RWPE1 (cell line): ENCODE data around the gene CACNA2D2.

ENCODE experiments used
- CTCF ChIA-PET: fragments of 350-600 bp; sonication (Branson Sonifier 250); formaldehyde crosslinking; extraction: SDS; loops from one replicate; lab custom pipeline; 2021; lab: Yijun Ruan, JAX
- POLR2A ChIA-PET: fragments of 400-600 bp; formaldehyde crosslinking; extraction: SDS; loops from one replicate; lab custom pipeline; 2020; ENCODE audit warnings: antibody characterized with exemption; ENCODE audit not compliant: low non-redundant PET; lab: Yijun Ruan, JAX
- DNase-seq: peaks from one replicate; pipeline ENCODE4 v3.0.0; 2012; ENCODE audit warnings: low spot score
- H3K27ac ChIP-seq: fragments of 450-650 bp; 2 replicates; pipeline ENCODE4 v1.5.1; 2017
- CTCF ChIP-seq: fragments of 450-650 bp; conservative IDR thresholded peaks from 2 replicates; pipeline ENCODE4 v1.5.1; 2017; ENCODE audit warnings: low read depth, mild to moderate bottlenecking

CACNA2D2 gene

GRCh38 chr3:50352781-50353180 is 150.7 kb downstream of the CACNA2D2 start:
- DNase-seq, result no peak
- CTCF ChIA-PET, result interaction anchor here (0.6 to 0.9 kb wide), 4 partner anchors 9 to 191 kb away, joined by 3 to 4 read pairs (median 3); no protein-coding TSS in a partner anchor
- TF ChIP-seq CTCF, result no peak; the same call in 1 of the 2 replicates
- H3K27ac ChIP-seq, result peak overlapping the region; percentile 95
- POLR2A ChIA-PET, result interaction anchor here (0.8 kb wide), 1 partner anchor 15 kb away, joined by 4 read pairs; no protein-coding TSS in a partner anchor

GRCh38 chr3:50351323-50351697 is 152.1 kb downstream of the CACNA2D2 start:
- peak overlapping the region; percentile 95 for H3K27ac ChIP-seq
- ChIA-PET CTCF (interaction anchor here (0.9 kb wide), 1 partner anchor 191 kb away, joined by 3 read pairs; no protein-coding TSS in a partner anchor), POLR2A (no interaction called here)
- TF ChIP-seq CTCF, result no peak
- no peak for DNase-seq

- peak within 1 kb of the TSS; percentile 95 for H3K27ac ChIP-seq
- peak; percentile 81 for DNase-seq
- no peak for TF ChIP-seq CTCF
- ChIA-PET CTCF (interaction anchor here (0.6 to 0.9 kb wide), 3 partner anchors 26 to 200 kb away, joined by 3 read pairs; no protein-coding TSS in a partner anchor), POLR2A (interaction anchor here (0.9 kb wide), 1 partner anchor 10 kb away, joined by 3 read pairs; the partner anchor contains the start of gene RASSF1)
These were observed 152.7 kb downstream of the CACNA2D2 start, which contains the start of the genes CYB561D2 and NPRL2 for GRCh38 chr3:50350527-50351322. Gene CYB561D2 (plus strand): TSS chr3:50350862. CDS start chr3:50351434, 572 bp downstream. Gene NPRL2 (minus strand): TSS chr3:50350775. CDS start chr3:50350652, 123 bp downstream.

- ChIA-PET POLR2A (interaction anchor here (0.6 to 0.9 kb wide), 2 partner anchors 10 to 147 kb away, joined by 3 to 5 read pairs; partner anchors contain the start of gene RASSF1), CTCF (interaction anchor here (0.6 kb wide), 1 partner anchor 25 kb away, joined by 3 read pairs; no protein-coding TSS in a partner anchor)
- TF ChIP-seq CTCF, result no peak
- peak overlapping the region; percentile 95 for H3K27ac ChIP-seq
- DNase-seq, result no peak
These were observed 153.3 kb downstream of the CACNA2D2 start for GRCh38 chr3:50350213-50350526.

GRCh38 chr3:50347187-50347813 is 156.1 kb downstream of the CACNA2D2 start:
- H3K27ac ChIP-seq, result peak overlapping the region; percentile 95
- ChIA-PET POLR2A (no interaction called here), CTCF (interaction anchor here (0.6 to 1.3 kb wide), 5 partner anchors 74 to 1108 kb away, joined by 3 to 4 read pairs (median 3); no protein-coding TSS in a partner anchor)
- no peak for DNase-seq
- peak; percentile 75 for TF ChIP-seq CTCF
